Epithelial cell of proximal tubule (primary cell): ENCODE results near the gene LAPTM5. TPM values are rescaled to one million over a fixed set of nuclear protein-coding genes. Genes with fewer than 3 reads are reported as not detected.

Experiments used
- DNase-seq: peaks from one replicate; pipeline ENCODE4 v3.0.0-alpha.2; 2011; ENCODE audit warnings: low read depth
- H3K4me3 ChIP-seq: 2 replicates; pipeline ENCODE4 v1.5.1; 2011; ENCODE audit warnings: low read depth, mild to moderate bottlenecking, low read length
- total RNA-seq: library from RNA; depleted of rRNA; stranded (reverse); fragments of >200 nt; gene quantifications from 2 replicates; pipeline ENCODE4 v1.2.3, GENCODE V29; 2015
- TF ChIP-seq, protein P1 (sequence below): conservative IDR thresholded peaks from 2 replicates; pipeline ENCODE4 v1.5.1; 2012; ENCODE audit warnings: low read depth, mild to moderate bottlenecking, low read length

LAPTM5 gene
- total RNA-seq, 1 donor from 2014 or later: 2.4 TPM

- TF ChIP-seq, protein P1, sequence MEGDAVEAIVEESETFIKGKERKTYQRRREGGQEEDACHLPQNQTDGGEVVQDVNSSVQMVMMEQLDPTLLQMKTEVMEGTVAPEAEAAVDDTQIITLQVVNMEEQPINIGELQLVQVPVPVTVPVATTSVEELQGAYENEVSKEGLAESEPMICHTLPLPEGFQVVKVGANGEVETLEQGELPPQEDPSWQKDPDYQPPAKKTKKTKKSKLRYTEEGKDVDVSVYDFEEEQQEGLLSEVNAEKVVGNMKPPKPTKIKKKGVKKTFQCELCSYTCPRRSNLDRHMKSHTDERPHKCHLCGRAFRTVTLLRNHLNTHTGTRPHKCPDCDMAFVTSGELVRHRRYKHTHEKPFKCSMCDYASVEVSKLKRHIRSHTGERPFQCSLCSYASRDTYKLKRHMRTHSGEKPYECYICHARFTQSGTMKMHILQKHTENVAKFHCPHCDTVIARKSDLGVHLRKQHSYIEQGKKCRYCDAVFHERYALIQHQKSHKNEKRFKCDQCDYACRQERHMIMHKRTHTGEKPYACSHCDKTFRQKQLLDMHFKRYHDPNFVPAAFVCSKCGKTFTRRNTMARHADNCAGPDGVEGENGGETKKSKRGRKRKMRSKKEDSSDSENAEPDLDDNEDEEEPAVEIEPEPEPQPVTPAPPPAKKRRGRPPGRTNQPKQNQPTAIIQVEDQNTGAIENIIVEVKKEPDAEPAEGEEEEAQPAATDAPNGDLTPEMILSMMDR: no peak
- no peak for DNase-seq
- H3K4me3 ChIP-seq: no peak overlapping the region
These were observed 18.8 kb upstream of the LAPTM5 start for GRCh38 chr1:30776097-30777059.

- no peak overlapping the region for H3K4me3 ChIP-seq
- no peak for DNase-seq
- TF ChIP-seq, protein P1: no peak
These were observed 17.9 kb upstream of the LAPTM5 start for GRCh38 chr1:30775433-30775975.

DNA sequence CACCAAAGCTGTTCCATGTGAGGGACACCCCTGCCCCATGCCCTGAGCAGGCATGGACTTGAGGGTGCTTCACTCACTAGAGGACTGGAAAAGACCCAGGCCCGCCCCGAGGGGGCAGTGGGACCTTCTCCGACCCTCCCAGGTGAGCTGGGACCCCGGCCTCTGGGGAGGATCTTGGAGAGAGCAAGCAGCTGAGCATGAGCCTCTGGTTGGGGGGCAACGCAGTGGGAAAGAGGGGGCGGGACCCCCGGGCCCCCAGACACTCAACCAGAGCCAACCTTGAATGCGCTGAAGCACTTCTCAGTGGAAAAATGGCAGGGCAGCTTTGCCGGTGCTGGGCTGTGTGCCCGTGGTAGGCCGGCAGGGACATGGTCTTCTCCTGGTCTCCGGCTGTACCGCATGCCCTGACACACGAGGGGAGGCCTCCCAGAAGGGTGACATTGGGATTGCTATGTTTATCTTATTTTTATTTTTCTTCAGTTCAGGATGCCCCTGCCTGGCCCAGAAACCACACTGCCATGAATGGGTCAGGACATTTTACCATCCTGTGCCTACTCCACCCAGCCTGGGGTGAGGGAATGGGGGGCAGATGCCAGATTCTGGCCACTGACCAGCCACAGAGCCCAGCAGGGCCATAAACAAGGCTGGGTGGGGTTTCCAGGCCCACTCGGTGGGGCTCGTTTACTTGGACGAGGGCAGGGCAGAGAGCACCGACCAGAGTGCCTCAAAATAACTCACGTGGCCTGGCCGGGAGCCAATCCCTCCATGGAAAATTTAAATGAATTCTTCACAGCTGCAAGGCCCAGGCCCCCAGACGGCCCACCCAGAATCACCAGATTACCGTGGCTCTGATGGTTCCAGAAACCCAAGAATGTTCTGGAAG is 17.2 kb upstream of the LAPTM5 start:
- TF ChIP-seq, protein P1: no peak
- no peak for DNase-seq
- no peak overlapping the region for H3K4me3 ChIP-seq

DNA sequence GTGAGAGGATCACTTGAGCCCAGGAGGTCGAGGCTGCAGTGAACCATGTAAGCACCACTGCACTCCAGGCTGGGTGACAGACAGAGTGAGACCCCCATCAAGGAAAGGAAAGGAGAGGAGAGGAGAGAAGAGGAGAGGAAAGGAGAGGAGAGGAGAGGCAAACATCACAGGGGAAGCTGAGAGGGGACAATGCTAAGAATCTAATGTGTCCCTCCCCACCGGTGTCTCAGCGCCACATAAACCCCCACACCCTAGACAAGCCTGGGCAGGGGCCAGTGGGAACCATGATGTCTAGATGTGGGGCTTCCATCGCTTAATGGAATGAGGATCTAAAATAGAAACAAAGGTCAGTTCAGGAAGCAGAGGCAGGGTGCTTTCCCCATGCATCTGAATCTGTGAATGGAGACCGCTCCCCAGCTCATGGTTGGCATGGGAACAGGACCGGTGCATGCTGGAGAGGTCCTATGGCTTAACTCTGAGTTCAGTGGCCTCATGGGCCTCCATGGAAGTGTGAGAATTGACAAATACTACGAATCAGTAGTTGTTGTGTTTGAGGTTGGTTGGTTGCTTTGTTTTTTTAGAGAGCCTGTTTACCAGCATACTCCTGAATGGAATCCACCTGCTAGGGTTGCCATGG is 16.3 kb upstream of the LAPTM5 start:
- no peak overlapping the region for H3K4me3 ChIP-seq
- DNase-seq: no peak
- TF ChIP-seq, protein P1: no peak

- no peak overlapping the region for H3K4me3 ChIP-seq
- DNase-seq: no peak
- TF ChIP-seq, protein P1: no peak
These were observed 13.4 kb upstream of the LAPTM5 start for GRCh38 chr1:30771005-30771404.

- TF ChIP-seq, protein P1: no peak
- no peak overlapping the region for H3K4me3 ChIP-seq
- no peak for DNase-seq
These were observed 12.6 kb upstream of the LAPTM5 start for GRCh38 chr1:30770150-30770549.
